ENCODE results near the gene LANCL1. TPM values are rescaled to one million over a fixed set of nuclear protein-coding genes. Genes with fewer than 3 reads are reported as not detected.

Gene LANCL1, protein sequence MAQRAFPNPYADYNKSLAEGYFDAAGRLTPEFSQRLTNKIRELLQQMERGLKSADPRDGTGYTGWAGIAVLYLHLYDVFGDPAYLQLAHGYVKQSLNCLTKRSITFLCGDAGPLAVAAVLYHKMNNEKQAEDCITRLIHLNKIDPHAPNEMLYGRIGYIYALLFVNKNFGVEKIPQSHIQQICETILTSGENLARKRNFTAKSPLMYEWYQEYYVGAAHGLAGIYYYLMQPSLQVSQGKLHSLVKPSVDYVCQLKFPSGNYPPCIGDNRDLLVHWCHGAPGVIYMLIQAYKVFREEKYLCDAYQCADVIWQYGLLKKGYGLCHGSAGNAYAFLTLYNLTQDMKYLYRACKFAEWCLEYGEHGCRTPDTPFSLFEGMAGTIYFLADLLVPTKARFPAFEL
- total RNA-seq = 37.2 and 40.4 TPM in 2 replicates
- long read RNA-seq, full-length matches to known transcripts = 45 of 67 reads
- long read RNA-seq, partial matches to known transcripts = 9 of 67 reads
- long read RNA-seq, other reads (novel, unspliced or antisense) = 13 of 67 reads

DNA sequence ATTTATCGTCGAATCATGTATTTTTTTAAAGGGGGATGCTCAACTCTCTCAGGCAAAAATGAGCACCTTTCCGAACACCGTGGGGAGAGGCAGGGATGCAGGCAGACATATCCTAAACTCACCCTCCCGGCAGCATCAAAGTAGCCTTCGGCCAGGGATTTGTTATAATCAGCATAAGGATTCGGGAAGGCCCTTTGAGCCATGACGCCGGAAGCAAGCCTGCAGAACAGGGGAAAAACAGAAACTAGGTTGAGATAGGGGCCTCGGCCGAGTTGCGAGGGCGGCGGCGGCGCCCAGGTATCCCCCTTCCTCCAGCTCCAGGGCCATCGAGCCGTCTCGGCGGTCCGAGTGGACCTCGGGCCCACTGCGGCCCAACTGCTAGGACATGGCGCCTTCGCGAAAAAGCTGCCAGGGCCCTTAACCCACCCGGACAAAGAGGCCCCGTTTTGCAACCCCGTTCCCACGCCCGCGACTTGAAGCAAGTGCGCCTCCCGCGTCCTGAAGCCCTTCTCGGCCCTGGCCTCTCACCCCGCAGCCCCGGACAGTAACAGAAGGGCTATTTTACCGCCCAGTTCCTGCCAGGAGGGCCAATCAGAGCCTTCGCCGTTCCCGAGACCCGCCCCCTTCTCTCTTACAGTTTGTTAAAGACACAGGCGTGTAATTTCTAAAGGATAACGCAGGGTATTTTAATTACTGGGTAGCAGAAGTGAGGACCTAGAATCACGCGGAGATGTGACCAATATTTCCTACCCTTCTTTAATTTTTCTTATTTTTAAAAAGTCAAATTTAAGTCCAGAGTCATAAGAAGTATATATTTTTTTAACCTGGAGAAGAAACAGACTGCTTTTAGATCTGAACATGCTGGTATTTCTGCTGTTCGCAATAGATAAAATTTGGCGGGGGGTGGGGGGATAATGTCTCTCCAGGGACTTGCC is at the start of gene LANCL1:
TSS of gene LANCL1 (minus strand) at position 566 of the 935 bp plus-strand sequence. CDS start at position 203, 363 bp downstream.
- Mint-ChIP-seq H3K27ac (ENCODE audit: unreplicated experiment) (peak within 1 kb of the TSS; percentile 97), H3K9me3 (no peaks in the 10 kb centered on the region), H3K36me3 (ENCODE audit: low read depth) (peaks cover 7% of the 10 kb centered on the region), H3K4me3 (peak within 1 kb of the TSS; percentile 95), H3K27me3 (ENCODE audit: low read depth) (no peaks in the 10 kb centered on the region), H3K4me1 (peaks cover 30% of the 10 kb centered on the region)
- TF ChIP-seq, protein P1, sequence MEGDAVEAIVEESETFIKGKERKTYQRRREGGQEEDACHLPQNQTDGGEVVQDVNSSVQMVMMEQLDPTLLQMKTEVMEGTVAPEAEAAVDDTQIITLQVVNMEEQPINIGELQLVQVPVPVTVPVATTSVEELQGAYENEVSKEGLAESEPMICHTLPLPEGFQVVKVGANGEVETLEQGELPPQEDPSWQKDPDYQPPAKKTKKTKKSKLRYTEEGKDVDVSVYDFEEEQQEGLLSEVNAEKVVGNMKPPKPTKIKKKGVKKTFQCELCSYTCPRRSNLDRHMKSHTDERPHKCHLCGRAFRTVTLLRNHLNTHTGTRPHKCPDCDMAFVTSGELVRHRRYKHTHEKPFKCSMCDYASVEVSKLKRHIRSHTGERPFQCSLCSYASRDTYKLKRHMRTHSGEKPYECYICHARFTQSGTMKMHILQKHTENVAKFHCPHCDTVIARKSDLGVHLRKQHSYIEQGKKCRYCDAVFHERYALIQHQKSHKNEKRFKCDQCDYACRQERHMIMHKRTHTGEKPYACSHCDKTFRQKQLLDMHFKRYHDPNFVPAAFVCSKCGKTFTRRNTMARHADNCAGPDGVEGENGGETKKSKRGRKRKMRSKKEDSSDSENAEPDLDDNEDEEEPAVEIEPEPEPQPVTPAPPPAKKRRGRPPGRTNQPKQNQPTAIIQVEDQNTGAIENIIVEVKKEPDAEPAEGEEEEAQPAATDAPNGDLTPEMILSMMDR (conservative IDR thresholded peaks at IDR 0.05) = no peak
- DNase-seq (ENCODE audit: low read depth, low spot score) = peak; percentile 76

DNA sequence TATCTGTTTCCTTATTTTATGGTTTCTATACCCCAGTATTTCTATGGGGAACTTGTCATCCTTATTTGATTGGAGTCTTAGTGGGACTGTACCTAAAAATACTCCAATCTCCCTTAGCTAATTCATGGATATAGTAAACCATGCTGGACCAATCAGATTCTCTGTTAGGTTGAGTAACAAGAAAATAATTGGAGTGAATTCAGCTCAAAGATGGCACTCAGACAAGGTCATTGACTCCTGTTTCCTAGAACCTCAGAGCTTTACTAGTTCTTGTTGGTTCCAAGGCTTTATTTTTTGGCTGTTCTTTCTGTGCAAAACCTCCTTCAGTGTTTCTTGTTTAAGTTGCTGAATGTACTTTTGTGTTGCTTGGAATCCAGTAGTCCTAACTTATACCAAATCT is 48.0 kb upstream of the LANCL1 start:
- TF ChIP-seq, protein P1 (conservative IDR thresholded peaks at IDR 0.05) = no peak
- no peaks in the 10 kb centered on the region for H3K4me1 Mint-ChIP-seq
- DNase-seq (ENCODE audit: low read depth, low spot score) = no peak
- H3K4me3 Mint-ChIP-seq = no peak overlapping the region
- no peak overlapping the region for H3K27ac Mint-ChIP-seq (ENCODE audit: unreplicated experiment)
- H3K36me3 Mint-ChIP-seq (ENCODE audit: low read depth) = no peaks in the 10 kb centered on the region
- H3K9me3 Mint-ChIP-seq = no peaks in the 10 kb centered on the region
- no peaks in the 10 kb centered on the region for H3K27me3 Mint-ChIP-seq (ENCODE audit: low read depth)

DNA sequence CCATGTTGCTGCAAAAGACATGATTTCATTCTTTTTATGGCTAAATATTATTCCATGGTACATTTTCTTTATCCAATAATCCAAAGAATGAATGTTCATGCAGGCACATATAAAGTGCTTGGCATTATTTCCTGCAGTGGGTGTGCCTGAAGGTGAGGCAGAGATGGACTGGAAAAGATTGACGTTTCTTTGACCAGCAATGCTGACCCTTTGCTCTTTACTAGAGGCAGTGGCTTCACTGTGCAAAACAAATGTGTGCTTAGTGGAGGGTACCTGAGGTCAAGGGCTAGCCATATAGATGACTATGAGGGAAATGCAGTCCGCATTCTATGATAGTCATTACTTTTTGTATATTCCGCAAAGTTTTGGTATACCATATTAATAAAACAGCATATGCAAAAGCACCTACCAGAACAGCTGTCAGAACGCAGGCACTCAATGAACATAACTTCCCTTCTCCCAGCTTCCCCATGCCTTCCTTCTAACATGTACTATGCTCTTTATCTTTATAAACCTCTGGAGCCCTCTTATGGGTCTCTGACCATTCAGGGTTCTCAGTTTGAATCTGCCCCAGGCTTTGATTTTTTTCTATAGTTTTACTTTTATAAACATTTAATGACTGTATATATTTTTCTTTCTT is 47.2 kb upstream of the LANCL1 start:
- Mint-ChIP-seq H3K9me3 (no peaks in the 10 kb centered on the region), H3K36me3 (ENCODE audit: low read depth) (no peaks in the 10 kb centered on the region), H3K27ac (ENCODE audit: unreplicated experiment) (no peak overlapping the region), H3K27me3 (ENCODE audit: low read depth) (no peaks in the 10 kb centered on the region), H3K4me1 (no peaks in the 10 kb centered on the region), H3K4me3 (no peak overlapping the region)
- TF ChIP-seq, protein P1 (conservative IDR thresholded peaks at IDR 0.05) = no peak
- no peak for DNase-seq (ENCODE audit: low read depth, low spot score)

DNA sequence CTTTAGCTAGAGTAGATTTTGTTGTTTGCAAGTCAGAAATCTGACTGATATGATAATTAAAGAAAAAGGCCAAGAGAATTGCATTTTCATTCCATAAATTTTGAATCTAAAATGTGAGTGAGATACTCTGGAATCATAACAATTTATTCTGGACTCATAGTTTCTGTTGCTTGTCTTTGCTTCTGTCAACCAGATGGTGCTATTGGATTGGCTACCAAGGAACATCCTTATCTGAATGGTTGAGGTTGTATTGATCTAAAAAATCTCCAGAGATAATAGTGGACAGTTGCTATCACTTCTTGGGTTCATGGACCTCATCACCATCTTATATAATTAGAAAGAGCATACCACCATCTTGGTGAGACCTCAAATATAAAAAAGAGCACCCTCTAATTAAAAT is 45.8 kb upstream of the LANCL1 start:
- no peaks in the 10 kb centered on the region for H3K36me3 Mint-ChIP-seq (ENCODE audit: low read depth)
- H3K9me3 Mint-ChIP-seq = no peaks in the 10 kb centered on the region
- DNase-seq (ENCODE audit: low read depth, low spot score) = no peak
- no peak overlapping the region for H3K27ac Mint-ChIP-seq (ENCODE audit: unreplicated experiment)
- no peak overlapping the region for H3K4me3 Mint-ChIP-seq
- H3K4me1 Mint-ChIP-seq = no peaks in the 10 kb centered on the region
- TF ChIP-seq, protein P1 (conservative IDR thresholded peaks at IDR 0.05) = no peak
- H3K27me3 Mint-ChIP-seq (ENCODE audit: low read depth) = no peaks in the 10 kb centered on the region

DNA sequence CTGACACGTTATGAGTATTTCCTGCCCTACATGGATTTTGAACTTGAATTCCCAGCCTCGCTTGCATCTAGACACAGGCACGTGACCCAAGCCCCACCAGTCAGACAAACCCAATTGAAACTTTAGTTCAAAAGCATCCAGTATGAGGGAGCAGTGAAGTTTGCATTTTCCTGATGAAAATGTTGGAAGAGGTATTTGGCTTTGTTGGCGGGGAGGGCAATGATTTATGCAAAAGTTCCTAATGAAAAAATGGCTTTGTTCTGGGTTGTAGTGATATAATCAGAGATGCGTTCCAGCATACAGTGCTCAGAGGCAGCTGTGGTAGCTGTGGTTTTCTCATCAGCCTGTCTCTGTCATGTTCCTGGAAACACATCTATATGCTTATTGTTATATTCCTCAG is 43.0 kb upstream of the LANCL1 start:
- H3K9me3 Mint-ChIP-seq = peaks cover 11% of the 10 kb centered on the region
- TF ChIP-seq, protein P1 (conservative IDR thresholded peaks at IDR 0.05) = no peak
- no peak overlapping the region for H3K4me3 Mint-ChIP-seq
- no peaks in the 10 kb centered on the region for H3K27me3 Mint-ChIP-seq (ENCODE audit: low read depth)
- H3K4me1 Mint-ChIP-seq = no peaks in the 10 kb centered on the region
- H3K27ac Mint-ChIP-seq (ENCODE audit: unreplicated experiment) = no peak overlapping the region
- H3K36me3 Mint-ChIP-seq (ENCODE audit: low read depth) = peaks cover 2% of the 10 kb centered on the region
- DNase-seq (ENCODE audit: low read depth, low spot score) = no peak

All from neural crest cell (in vitro differentiated cells).